NCI-H187 (cell line): ENCODE measurements around the gene DLX2.

Experiments used
- DNase-seq, 2 experiments: peaks; one replicate each; lab custom pipeline; 2025; lab: John Stamatoyannopoulos, UW

The DLX2 gene

DNA sequence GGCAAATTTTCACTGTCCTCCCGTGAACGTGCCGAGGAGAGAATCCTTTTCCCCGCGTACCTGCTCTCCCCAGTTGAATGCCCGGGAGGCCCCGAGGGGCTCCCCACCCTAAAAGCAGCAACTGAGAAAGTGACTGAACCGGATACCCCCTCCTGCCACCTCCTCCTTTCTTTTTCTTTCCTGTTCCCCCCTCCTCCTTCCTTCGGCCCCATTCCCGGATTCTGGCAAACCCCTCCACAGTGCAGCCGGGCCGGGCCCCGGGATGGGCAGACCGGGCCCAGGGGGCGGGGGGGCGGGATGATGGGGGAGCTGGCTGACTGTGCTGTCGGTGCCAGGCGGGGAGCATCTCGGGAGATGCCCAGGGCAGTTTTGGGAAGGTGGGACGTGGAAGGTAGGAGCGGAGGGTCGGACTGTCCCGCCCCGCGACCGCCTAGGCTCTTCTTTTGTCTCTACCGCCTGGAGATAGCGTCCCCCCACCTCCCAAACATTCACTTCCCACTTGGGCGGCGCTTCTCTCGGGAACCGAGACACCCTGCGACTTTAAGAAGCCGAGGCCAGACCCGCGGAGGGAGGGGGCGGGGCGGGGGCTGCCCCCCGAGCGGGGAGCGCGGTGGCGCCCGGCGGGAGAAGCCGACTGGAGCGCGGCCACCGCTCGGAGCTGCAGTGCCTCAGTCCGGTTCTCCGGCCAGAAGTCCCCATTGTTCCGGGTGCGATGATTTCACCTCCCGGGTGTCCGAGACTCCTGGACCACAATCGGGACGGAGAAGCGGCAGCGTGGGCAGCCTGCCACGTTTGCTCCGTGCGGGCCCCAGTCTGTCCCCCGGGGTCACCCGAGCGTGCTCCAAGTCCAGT is 8.2 kb downstream of the DLX2 start:
- no peak for DNase-seq

DNA sequence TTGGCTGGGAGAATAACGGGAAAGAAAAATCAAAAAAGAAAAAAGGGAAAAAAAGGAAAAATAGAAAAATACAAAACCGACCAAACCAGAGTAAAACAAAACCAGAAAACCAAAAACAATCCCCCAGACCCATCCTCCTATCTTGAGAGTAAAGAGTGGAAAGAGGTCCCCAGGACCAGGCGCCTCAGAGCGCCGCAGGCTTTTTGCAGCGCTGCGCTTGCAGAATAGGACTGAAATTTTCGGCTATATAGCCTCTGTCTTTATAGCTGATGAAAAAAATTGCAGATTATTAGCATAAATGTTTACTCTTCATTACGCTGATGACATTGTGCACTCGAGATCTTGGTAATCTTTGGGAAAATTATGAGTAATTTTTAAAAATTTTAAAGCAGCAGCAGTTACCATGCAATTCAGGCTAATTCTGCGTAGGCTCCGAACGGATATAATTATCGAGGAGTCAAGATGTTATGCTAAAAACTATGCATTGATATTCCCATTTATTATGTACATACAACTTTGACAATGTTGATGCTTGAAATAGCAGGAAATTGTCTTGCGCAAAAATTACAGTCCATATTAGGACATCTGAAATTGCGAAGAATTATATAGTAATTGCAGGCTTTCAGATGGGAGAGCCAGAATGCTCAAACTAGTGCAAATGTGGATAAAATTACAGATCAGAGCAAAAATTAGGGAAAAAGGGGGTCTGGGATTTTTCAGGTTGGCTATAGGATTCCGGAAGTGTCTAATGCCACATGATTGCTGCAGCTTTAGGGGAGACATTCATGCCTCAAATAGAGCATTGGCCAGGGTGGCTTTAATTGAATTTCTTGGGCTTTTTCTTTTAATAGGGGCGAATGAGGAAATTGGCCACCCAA is 9.0 kb downstream of the DLX2 start:
- no peak for DNase-seq

DNA sequence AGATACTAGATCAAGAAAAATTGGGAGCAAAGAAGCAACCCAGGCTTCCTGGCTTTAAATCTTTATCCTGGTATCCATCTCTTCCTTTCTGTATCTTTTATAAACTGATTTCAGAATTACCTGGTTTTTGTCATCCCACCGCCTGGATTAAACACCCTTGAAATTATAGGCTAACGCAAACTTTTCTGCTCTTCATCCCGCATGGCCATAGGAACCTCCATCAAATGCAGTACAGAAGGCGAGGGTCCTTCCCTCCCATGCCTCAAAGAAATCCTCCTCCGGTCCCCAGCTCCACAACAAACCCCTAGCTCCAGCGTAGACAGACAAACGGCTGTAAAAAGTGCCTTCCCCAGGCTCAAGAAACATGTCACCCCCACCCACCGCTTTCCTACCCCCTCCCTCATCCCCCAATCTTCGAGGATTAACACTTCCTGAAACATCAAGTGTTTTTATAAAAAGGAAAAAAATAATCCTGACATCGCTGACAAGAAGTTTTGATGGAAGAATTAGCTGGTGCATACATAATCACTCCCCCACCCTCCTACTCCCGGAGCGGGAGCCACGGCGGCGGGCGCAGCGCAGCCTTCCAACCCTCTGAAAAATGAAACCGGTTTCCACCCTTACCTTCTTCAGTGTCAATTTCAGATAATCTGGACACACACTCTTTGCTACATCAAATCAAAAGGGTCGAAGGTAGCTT is 9.8 kb downstream of the DLX2 start:
- no peak for DNase-seq

DNA sequence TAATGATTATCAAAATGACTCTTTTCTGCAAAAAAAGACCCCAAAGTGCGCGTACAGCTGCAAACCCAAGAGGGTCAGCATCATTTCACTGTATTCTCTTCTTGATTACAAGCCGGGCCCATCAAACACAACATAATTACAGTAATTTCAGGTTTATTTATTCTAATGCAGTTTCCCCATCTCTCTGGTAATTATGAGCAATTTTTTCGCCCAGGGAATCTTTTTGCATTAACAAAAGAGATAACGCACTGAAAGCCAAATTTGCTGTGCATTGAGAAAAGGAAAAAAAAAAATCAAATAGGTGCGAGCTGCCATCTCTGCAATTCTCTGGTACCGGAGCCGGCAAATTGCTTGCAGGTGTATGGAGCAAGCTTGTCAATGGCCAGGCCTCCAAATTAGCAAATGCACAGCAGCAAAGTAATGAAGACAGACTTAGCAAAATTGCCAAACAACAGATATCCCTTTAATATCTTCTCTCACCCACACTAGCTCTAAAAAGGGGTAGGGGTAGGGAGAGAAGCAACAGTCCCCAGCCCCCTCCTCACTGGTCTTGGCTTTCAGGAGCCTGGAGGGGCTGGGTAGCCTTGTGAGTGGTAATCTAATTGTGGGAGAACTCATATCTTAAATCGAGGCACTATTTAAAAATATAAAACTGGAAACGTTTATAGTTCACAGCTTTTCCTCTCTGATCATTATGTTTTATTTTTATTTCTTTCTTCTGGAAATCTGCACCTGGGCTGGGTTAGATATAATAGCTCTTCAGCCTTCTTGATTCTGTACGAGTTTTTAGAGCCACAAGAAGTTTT is 10.7 kb downstream of the DLX2 start:
- DNase-seq: no peak

DNA sequence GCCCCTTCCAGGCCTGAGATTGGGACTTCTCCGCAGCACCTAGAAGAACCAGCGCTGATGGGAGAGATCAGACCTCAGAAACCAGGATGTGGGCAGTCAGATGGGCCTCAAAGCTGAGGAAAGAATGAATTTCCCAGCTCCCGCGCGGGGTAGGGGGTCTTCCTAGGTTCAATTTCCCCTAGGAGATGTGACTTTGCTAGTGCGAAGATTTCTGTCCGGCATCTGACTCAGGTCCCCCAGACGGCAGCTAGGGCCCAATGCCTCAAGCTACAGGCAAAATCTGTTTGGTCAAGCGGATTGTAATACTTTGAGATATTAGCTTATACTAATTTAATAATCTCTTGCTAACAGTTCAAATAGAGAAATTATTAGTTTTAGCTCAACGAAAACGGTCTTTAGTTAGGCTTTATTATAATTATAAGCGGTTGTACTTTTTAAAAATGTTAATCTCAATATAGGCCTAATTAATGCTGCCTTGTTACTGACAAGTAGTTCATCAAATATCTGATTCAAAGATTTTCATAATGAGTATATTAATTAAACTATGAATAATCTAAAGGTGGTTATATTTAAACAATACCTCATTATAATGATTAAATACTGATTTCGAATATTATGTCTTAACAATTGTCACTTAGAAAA is 11.6 kb downstream of the DLX2 start:
- no peak for DNase-seq

DNA sequence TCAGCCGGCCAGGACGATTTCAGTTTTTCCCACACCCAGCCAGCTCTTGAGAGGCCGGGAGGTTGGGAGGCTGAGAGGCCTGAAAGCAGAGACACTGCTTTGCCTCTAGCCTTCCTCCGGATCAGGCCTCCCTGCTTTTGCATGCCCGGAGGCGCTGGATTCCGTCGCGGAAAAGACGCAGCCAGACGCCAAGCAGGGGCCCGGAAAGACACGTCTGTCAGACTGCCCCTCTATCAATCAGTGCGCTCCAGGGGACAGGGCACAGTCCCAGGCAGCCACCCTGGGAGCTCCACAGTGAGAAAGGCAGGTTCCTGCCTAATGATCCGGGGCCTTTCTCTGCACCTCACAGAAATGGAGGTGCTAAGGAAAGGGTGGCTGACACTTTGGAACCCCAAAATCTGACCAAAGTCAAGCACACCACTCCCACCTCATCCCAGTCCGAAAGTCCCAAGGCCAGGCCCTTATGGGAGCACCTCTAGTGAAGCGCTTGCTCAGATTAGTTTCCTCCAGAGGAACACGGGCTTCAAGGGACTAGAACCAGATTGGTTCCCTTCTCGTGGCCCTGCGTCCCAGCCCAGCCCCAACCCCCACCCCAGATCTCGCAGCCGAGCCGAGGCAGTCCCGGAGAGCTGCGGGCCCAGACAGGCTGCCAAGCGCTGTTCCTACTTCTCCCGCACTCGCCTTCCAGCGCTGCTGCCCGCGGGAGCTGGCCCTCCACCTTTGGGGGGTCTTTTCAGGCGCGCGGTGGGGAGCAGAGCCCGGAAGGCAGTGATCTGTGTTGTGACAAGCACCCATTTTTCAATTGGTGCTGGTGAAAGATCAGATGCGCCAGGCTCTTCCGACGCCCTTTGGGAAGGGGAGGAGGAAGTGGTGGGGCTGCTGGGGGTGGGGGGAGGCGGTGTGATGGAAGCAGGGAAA is 12.4 kb downstream of the DLX2 start:
- no peak for DNase-seq

DNA sequence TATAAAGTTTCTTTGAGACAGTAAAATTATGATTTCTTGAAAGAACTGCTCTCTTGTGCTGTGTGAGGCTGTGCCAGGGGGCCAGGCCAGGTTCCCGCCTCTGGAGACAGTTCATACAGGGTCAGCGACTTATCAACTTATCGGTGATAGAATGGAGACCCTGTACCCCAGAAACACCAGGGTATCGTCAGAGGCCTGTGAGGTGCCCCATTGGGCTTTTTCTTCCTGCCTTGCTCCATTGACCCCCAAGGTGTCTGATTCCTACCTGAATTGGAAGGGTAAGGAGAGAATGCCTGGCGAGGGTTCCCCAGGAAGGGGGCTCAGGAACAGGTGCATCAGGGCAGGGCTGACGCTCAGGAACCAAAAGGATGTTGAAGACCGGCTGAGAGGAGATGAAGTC is 13.1 kb downstream of the DLX2 start:
- DNase-seq: no peak

DNA sequence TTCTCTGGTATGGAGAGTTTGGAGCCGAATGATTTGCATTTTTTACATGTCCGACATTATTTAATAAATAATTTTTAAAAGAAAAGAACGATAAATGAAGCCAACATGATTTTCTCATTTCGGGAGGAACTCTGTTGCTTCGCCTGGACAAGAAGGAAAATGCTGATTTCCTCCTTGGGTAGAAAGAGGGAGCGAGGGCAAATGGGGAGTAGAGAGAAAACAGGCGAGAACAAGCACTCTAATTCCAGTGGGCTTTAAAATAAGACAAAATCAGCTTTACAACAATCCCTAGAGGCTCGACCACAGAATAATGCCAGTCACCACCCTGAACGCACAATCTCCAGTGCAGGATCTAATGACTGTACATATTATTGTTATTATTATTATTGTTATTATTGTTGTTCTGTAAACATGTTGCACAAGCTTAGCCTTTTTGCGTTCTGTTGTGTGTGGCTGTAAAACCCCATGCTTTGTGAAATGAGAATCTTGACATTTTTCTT is 13.6 kb downstream of the DLX2 start:
- DNase-seq: no peak

DNA sequence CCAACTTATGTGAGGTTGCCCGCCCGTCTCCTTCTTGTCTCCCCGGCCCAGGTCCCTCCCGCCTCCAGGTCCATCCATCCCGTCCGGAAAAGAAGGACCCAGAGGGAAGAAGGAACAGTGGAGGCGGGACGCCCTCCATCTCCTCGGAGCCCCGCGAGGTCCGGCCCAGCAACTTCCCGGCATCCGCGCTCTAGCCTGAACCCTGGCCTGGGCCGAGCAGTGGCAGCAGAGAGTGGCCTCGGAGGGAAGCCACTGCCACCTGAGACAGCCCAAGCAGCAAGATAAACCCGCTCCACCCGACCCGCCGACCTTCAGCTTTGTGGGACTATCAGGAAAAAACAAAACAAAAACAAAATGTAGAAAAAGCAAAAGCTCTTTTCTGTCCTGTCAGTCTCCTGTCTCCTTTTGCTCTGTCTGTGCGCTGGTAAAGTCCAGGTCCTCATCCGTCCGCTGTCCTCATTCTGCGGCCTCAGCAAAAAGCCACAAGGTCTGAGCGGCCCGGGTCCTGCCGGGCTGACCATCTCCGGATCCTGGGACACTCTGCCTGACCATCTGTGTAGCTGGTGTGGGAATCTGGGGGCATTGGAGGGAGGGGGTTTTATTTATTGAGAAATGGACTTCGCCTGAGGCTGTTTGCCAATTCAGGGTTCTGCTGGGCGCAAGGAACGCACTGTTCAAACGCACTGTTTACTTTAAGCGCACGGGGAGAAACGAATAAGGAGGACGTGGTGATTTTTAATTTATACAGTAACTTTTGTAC is 14.3 kb downstream of the DLX2 start:
- no peak for DNase-seq

DNA sequence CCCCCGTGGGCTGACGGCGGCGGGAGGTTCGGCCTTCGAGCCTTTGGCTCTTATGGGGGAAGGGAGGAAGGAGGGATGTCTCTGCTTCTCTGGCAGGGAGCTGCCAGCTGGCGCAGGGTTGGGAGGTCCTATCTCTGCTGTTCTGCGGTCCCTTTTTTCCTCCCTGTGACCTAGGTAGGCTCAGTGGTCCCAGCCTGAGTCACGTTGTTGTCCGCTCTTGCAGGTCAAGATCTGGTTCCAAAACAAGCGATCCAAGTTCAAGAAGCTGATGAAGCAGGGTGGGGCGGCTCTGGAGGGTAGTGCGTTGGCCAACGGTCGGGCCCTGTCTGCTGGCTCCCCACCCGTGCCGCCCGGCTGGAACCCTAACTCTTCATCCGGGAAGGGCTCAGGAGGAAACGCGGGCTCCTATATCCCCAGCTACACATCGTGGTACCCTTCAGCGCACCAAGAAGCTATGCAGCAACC is 14.9 kb downstream of the DLX2 start:
- no peak for DNase-seq

DNA sequence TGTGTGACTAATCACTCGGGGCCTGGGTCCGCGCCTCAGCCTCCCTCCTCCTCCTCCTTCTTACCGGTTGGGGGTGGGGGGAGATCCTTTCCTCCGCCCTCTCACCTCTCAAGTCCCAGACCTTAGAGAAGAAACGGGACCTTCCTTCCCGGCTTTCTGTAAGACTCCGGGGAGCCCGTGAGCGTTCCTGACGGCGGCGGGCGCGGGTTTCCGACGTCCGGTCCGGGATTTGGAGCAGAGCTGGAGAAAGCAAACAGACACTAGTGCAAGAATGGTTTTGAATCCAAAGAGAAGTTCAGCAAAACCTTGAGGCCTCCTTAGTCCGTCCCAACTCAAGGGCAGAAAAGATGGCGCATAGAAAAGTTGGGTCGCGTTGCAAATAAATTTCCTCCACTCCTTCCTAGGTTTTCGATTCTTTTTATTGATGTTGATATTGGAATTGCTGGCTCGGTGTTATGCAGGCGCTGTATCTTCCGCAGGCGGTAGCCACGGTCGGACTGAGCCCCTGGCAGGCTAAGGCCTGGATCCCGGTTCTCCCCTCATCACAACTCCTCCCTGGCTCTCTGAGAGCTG is 15.4 kb downstream of the DLX2 start:
- DNase-seq: no peak

DNA sequence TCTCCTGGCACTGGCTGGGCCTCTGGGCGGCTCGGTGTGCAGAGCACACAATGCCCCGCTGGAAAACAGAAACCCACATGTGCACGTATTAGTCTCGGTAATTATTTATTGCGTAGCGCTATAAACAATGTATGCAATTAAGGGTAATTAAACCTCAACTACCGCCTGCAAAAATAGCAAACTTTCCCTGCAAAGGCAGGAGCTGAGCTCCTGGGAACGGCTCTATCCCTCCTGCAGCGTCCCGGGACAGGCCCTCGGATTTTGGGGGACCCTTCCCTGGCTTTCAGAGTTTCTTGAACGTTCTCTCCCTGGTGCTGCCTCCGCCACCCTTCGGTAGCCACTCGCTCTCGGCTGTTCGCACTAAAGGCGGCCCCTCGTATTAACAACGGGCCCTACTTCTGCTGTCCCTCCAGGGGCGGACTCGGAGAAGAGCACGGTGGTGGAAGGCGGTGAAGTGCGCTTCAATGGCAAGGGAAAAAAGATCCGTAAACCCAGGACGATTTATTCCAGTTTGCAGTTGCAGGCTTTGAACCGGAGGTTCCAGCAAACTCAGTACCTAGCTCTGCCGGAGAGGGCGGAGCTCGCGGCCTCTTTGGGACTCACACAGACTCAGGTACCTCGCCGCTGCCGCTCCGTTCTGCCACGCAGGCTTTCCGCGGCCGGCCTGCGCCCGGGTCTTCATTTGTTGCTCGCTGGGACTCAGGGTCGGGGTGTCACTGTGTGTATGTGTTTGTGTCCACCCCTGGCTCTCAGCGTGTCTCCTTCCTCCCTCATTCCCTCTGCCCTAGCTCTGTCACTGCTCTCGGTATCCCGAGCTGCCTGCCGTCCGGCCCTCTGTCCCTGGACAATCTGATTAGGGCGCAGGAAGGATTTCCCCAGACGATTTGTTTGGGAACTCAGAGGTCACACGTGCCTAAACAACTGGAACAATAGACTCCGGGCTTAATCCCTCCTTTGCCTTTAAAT is 16.2 kb downstream of the DLX2 start:
- no peak for DNase-seq

DNA sequence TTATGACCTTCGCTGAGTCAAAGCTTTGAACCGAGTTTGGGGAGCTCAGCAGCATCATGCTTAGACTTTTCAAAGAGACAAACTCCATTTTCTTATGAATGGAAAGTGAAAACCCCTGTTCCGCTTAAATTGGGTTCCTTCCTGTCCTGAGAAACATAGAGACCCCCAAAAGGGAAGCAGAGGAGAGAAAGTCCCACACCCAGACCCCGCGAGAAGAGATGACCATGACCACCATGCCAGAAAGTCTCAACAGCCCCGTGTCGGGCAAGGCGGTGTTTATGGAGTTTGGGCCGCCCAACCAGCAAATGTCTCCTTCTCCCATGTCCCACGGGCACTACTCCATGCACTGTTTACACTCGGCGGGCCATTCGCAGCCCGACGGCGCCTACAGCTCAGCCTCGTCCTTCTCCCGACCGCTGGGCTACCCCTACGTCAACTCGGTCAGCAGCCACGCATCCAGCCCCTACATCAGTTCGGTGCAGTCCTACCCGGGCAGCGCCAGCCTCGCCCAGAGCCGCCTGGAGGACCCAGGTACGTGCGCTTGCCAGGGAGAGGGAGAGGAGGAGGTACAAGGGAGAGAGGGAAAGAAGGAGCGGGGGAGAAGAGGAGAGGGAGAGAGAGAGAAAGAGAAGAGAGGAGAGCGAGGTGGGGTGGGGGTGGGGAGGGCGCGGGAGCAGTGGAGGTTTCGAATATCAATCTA is 17.1 kb downstream of the DLX2 start, which contains the start of gene DLX1:
Gene DLX1 (plus strand): TSS at position 48 of the 700 bp plus-strand sequence. CDS start 171 bp downstream, at position 219.
- peak in 1 of 2 experiments; percentile 22 for DNase-seq

DNA sequence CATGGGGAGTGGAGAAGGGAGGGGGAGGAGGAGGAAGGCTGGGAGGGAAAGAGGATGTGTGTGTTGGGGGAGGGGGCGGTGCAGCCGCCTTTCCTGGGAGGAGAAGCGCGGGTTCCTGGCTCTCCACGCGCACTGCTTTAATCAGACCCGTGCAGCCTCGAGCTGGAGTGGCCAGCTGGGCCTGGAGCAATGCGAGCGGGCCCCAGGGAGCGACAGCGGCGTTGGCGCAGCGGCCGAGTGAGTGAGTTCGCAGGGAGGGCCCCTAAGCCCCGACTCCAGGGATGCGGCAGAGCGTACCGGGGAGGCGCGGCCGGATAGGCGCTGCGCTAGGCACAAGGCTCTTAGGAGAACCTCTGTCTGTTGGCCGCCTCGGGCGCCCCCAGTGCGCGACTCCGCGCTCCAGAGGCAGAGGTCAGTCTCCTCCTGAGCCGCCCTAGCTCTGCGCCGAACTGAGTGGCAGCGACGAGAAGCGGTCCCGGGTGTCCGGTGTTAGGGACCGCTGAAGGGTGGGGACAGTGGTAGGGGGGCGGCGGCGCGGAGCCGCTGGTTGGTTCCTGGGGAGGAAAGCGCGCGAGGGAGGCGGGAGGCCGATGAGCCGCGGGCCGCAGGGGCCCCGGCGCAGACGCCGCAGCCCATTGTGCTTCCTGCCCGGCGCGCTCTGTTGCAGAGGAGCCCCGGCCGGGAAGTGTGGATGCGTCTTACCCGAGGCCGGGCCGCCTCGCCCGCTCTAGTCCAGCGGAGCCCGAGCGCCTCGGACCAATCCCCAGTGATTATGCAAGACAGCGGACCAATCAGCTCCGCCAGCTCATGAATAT is 17.8 kb downstream of the DLX2 start:
- peak; percentile 22 to 41 for DNase-seq

DNA sequence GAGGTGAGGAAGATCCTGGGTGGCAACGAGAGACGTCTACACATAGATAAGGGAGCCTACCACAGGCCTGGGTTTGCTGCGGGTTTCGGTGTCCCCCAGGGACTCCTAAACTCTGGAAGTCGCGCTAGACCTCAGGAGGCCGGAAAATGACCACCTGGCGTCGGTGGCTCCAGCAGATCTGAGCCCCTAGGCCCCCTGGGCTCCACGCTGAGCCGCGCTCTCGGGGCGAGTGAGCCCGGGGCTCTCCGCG is 18.4 kb downstream of the DLX2 start:
- no peak for DNase-seq
